ENCODE measurements around the gene TBC1D1. TPM values are rescaled to one million over a fixed set of nuclear protein-coding genes. Genes with fewer than 3 reads are reported as not detected.
"Not testable (repeated sequence)": the region's sequence is repeated elsewhere in the genome, so short reads cannot be mapped to it uniquely, and the experiment has no call there.

The TBC1D1 gene
- total RNA-seq, 2 donors from 2014 or later = 23.3 to 28.7 TPM

DNA sequence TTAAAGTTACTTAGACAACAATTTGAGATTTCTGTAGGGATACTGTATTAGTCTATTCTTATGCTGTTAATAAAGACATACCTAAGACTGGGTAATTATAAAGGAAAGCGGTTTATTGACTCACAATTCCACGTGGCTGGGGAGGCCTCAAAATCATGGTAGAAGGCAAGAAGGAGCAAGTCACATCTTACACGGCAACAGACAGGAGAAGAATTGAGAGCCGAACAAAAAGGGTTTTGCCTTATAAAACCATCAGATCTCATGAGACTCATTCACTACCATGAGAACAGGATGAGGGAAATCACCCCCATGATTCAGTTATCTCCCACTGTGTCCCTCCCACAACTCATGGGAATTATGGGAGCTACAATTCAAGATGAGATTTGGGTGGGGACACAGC is 80.3 kb downstream of the TBC1D1 start:
- TF ChIP-seq, protein P1, sequence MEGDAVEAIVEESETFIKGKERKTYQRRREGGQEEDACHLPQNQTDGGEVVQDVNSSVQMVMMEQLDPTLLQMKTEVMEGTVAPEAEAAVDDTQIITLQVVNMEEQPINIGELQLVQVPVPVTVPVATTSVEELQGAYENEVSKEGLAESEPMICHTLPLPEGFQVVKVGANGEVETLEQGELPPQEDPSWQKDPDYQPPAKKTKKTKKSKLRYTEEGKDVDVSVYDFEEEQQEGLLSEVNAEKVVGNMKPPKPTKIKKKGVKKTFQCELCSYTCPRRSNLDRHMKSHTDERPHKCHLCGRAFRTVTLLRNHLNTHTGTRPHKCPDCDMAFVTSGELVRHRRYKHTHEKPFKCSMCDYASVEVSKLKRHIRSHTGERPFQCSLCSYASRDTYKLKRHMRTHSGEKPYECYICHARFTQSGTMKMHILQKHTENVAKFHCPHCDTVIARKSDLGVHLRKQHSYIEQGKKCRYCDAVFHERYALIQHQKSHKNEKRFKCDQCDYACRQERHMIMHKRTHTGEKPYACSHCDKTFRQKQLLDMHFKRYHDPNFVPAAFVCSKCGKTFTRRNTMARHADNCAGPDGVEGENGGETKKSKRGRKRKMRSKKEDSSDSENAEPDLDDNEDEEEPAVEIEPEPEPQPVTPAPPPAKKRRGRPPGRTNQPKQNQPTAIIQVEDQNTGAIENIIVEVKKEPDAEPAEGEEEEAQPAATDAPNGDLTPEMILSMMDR (IDR thresholded peaks at IDR 0.05) = no peak
- no peak for TF ChIP-seq POLR2A (IDR thresholded peaks at IDR 0.05)
- DNase-seq = no peak
- Histone ChIP-seq H3K27me3 (no peaks in the 10 kb centered on the region), H3K4me3 (no peak overlapping the region), H3K9me3 (no peaks in the 10 kb centered on the region), H3K36me3 (replicated peaks in 1 of 2; ENCODE audit: insufficient read depth in 1 of 2, low read depth in 2 of 2) (no peaks in the 10 kb centered on the region), H3K4me1 (peaks cover 23% of the 10 kb centered on the region), H3K27ac (peak overlapping the region in 2 of 4 donors; percentile 19 to 25)
- ATAC-seq = no peak
- WGBS, 2 donors = 90 to 95% methylated on average over 4 of the region's 4 CpGs
- intact Hi-C loops (cut with DNase I) = no loop called here

DNA sequence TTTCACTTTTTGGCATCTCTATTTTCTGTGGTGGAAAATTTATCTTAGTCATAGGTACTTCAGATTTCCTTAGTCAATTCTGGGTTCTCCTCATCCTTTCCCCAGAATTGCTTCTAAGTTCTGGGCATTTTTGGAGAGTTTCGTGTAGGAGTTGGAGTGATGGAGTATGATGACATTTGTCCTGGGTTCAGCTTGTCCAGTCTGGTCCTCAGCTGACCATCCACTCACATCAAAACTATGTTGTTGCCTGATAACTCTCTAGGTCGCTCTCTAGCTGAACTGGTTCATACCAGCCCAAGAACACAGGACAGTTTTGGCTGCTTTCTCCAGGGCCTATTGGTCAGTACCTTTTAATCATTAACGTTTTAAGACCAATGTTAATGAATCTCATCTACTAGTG is 82.6 kb downstream of the TBC1D1 start:
- H3K4me1 ChIP-seq = peaks cover 24% of the 10 kb centered on the region
- WGBS, 2 donors = 64 to 66% methylated on average over 3 of the region's 3 CpGs
- TF ChIP-seq POLR2A (IDR thresholded peaks at IDR 0.05) = no peak
- TF ChIP-seq, protein P1 (IDR thresholded peaks at IDR 0.05) = no peak
- ATAC-seq = no peak
- no peak overlapping the region for H3K27ac ChIP-seq
- H3K4me3 ChIP-seq = no peak overlapping the region
- intact Hi-C loops (cut with DNase I) = no loop called here
- DNase-seq = no peak
- H3K36me3 ChIP-seq (replicated peaks in 1 of 2; ENCODE audit: insufficient read depth in 1 of 2, low read depth in 2 of 2) = no peaks in the 10 kb centered on the region
- H3K9me3 ChIP-seq = no peaks in the 10 kb centered on the region
- no peaks in the 10 kb centered on the region for H3K27me3 ChIP-seq

DNA sequence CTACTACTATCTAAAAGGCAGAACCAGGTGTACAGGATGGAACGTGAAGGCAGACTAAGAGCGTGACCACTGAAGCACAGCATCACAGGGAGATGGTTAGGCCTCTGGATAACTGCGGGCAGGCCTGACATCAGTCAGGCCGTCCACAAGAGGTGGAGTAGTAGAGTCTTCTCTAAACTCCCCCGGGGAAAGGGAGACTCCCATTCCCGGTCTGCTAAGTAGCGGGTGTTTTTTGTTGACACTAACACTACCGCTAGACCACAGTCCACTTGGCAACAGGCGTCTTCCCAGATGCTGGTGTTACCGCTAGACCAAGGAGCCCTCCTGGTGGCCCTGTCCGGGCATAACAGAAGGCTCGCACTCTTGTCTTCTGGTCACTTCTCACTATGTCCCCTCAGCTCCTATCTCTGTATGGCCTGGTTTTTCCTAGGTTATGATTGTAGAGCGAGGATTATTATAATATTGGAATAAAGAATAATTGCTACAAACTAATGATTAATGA is 84.5 kb downstream of the TBC1D1 start:
- H3K9me3 ChIP-seq; H3K27ac ChIP-seq; intact Hi-C loops (cut with DNase I); H3K4me3 ChIP-seq; ATAC-seq; H3K27me3 ChIP-seq; H3K36me3 ChIP-seq (replicated peaks in 1 of 2; ENCODE audit: insufficient read depth in 1 of 2, low read depth in 2 of 2): not testable (repeated sequence)
- DNase-seq = peak in 2 of 4 donors; percentile 43 to 52
- H3K4me1 ChIP-seq = peaks cover 33% of the 10 kb centered on the region
- TF ChIP-seq, protein P1 (IDR thresholded peaks at IDR 0.05) = peak in 1 of 7 experiments; percentile 9
- WGBS, 2 donors = 65 to 81% methylated on average over 12 to 13 of the region's 13 CpGs

DNA sequence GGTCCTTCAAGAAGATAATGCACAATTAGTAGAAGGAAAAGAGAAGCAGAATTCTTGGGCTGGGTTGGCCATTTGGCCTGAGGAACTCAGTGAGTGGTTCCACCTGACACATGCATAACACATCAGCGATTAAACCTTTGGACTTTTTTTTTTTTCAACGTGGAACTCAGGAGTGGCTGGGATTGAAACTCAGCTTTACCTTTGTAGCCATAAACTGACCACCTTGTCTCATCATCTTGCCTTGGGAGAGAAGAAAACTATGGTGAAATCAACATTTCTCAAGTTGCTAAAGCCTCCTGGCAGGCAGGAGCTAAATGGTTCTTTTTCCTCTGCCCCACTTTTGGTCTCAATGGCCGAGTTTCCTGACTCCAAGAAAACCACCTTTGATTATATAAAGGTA is 85.6 kb downstream of the TBC1D1 start:
- H3K27me3 ChIP-seq = no peaks in the 10 kb centered on the region
- intact Hi-C loops (cut with DNase I) = no loop called here
- no peaks in the 10 kb centered on the region for H3K9me3 ChIP-seq
- ATAC-seq (peak; percentile 19), DNase-seq (no peak)
- no peaks in the 10 kb centered on the region for H3K36me3 ChIP-seq (replicated peaks in 1 of 2; ENCODE audit: insufficient read depth in 1 of 2, low read depth in 2 of 2)
- peaks cover 32% of the 10 kb centered on the region for H3K4me1 ChIP-seq
- no peak overlapping the region for H3K4me3 ChIP-seq
- 9 to 12% methylated on average over 3 of the region's 3 CpGs for WGBS, 2 donors
- peak overlapping the region; percentile 75 to 89 (median 82) for H3K27ac ChIP-seq
- TF ChIP-seq POLR2A (IDR thresholded peaks at IDR 0.05) = no peak
- TF ChIP-seq, protein P1 (IDR thresholded peaks at IDR 0.05) = no peak

DNA sequence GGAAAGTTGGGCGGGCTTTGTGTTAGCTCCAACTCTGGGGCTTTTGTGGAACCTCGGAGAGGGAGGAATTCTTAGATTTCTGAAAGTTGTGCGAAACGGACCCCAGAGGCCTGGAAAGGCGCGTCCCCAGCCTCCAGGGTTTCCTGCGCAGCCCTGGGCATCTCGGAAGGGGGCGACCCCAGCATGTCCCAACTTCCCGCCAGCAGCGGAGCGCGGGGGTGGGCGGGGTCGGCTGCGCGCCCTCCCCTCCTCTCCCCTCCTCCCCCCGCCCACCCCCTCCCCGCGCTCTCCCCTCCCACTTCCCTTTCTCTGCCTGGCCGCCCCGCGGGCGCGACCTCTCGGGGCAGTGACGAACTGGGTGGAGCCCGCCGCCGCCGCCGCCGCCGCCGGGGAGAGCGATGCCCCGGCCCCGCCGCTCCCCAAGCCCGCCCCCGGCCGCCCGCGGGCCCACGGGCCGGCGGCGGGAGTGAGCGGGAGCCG is 86.1 kb downstream of the TBC1D1 start:
- ATAC-seq = peak; percentile 89

More for the DNA sequence above, 86.1 kb downstream of the TBC1D1 start:
- H3K4me1 ChIP-seq = peaks cover 38% of the 10 kb centered on the region
- WGBS, 2 donors = 1 to 12% methylated on average over 3 to 21 of the region's 50 CpGs
- peak; percentile 73 to 83 (median 80) for DNase-seq
- no peaks in the 10 kb centered on the region for H3K27me3 ChIP-seq
- intact Hi-C loops (cut with DNase I) = no loop called here
- peak overlapping the region; percentile 82 to 89 (median 85) for H3K27ac ChIP-seq
- peak overlapping the region; percentile 28 to 62 for H3K4me3 ChIP-seq
- no peaks in the 10 kb centered on the region for H3K9me3 ChIP-seq
- no peaks in the 10 kb centered on the region for H3K36me3 ChIP-seq (replicated peaks in 1 of 2; ENCODE audit: insufficient read depth in 1 of 2, low read depth in 2 of 2)
- TF ChIP-seq POLR2A (IDR thresholded peaks at IDR 0.05) = peak in 2 of 3 donors; percentile 12 to 19
- TF ChIP-seq, protein P1 (IDR thresholded peaks at IDR 0.05) = no peak

Data from body of pancreas (tissue), 4 donors.